ENCODE results near the gene MAPK10. TPM values are rescaled to one million over a fixed set of nuclear protein-coding genes. Genes with fewer than 3 reads are reported as not detected.

MAPK10 gene
- total RNA-seq, 1 experiment from 2014 or later: 0.79 TPM

DNA sequence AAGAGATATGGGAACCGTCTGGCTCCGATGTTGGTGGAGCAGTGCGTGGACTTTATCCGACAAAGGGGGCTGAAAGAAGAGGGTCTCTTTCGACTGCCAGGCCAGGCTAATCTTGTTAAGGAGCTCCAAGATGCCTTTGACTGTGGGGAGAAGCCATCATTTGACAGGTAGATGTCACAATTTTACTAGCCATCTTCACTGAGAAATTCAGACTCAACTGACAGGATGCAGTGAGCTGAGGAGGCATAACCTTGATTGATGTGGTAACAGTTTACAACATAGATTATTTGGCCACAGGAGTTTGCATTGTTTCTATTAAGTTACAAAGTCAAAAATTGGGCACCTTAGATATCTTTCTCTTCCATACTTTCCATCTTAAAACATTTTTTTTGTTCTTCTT, 417.7 kb downstream of the MAPK10 start:
- intact Hi-C loops (cut with micrococcal nuclease; ENCODE audit: unreplicated experiment): no loop called here
- peaks cover 8% of the 10 kb centered on the region for H3K4me1 Mint-ChIP-seq (ENCODE audit: low read depth, unreplicated experiment)
- CTCF ChIA-PET: no interaction called here

DNA sequence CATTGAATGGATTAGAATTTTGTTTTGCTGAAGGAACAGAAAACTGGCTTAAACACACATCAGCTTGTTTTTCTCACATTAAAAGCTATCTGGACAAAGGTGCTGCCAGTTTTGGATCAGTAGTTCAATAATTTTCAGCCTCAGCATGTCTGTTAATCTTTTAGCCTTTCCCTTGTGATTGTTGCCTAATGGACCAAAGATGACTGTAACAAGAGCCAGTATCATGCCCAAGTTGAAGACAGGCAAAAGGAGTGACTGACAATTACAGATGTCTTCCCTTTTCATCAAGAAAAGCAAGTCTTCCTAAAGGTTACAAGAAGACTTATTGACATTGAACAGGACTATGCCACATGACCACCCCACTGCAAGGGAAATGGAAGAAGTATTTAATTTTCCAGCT, 419.7 kb downstream of the MAPK10 start:
- DNase-seq: no peak
- H3K4me3 ChIP-seq (ENCODE audit: low read depth, low read length): no peak overlapping the region
- Mint-ChIP-seq H3K36me3 (ENCODE audit: insufficient read depth, unreplicated experiment) (no peaks in the 10 kb centered on the region), H3K27me3 (ENCODE audit: insufficient read depth, unreplicated experiment) (no peaks in the 10 kb centered on the region), H3K27ac (ENCODE audit: unreplicated experiment) (no peak overlapping the region), H3K4me3 (ENCODE audit: unreplicated experiment) (no peak overlapping the region), H3K9me3 (ENCODE audit: unreplicated experiment) (no peaks in the 10 kb centered on the region), H3K4me1 (ENCODE audit: low read depth, unreplicated experiment) (peaks cover 15% of the 10 kb centered on the region)
- BruUV-seq (replicated peaks): no TSS peak
- CTCF ChIA-PET: interaction anchor here (0.7 kb wide), 1 partner anchor 144 kb away, joined by 3 read pairs; no protein-coding TSS in a partner anchor
- POLR2A ChIA-PET: no interaction called here
- H3K27me3 ChIP-seq (replicated peaks; ENCODE audit: control insufficient read depth, insufficient read depth, low read length): no peaks in the 10 kb centered on the region
- TF ChIP-seq CTCF (IDR thresholded peaks at IDR 0.05; ENCODE audit: insufficient read depth in 1 of 2, low read depth in 1 of 2, low read length in 1 of 2, severe bottlenecking in 1 of 2, unreplicated experiment in 1 of 2): no peak
- no peaks in the 10 kb centered on the region for H3K9me3 ChIP-seq
- H3K4me1 ChIP-seq: no peaks in the 10 kb centered on the region
- intact Hi-C loops (cut with micrococcal nuclease; ENCODE audit: unreplicated experiment): no loop called here
- H3K36me3 ChIP-seq (ENCODE audit: control insufficient read depth, insufficient read depth, low read length): no peaks in the 10 kb centered on the region

More for the DNA sequence above, 417.7 kb downstream of the MAPK10 start:
- Histone ChIP-seq H3K36me3 (ENCODE audit: control insufficient read depth, insufficient read depth, low read length) (no peaks in the 10 kb centered on the region), H3K9me3 (no peaks in the 10 kb centered on the region), H3K4me3 (ENCODE audit: low read depth, low read length) (no peak overlapping the region), H3K27me3 (replicated peaks; ENCODE audit: control insufficient read depth, insufficient read depth, low read length) (no peaks in the 10 kb centered on the region), H3K4me1 (no peaks in the 10 kb centered on the region)
- POLR2A ChIA-PET: no interaction called here
- H3K27me3 Mint-ChIP-seq (ENCODE audit: insufficient read depth, unreplicated experiment): no peaks in the 10 kb centered on the region
- no peak overlapping the region for H3K4me3 Mint-ChIP-seq (ENCODE audit: unreplicated experiment)
- BruUV-seq (replicated peaks): no TSS peak
- H3K36me3 Mint-ChIP-seq (ENCODE audit: insufficient read depth, unreplicated experiment): no peaks in the 10 kb centered on the region
- no peaks in the 10 kb centered on the region for H3K9me3 Mint-ChIP-seq (ENCODE audit: unreplicated experiment)
- no peak overlapping the region for H3K27ac Mint-ChIP-seq (ENCODE audit: unreplicated experiment)
- DNase-seq: no peak
- no peak for TF ChIP-seq CTCF (IDR thresholded peaks at IDR 0.05; ENCODE audit: insufficient read depth in 1 of 2, low read depth in 1 of 2, low read length in 1 of 2, severe bottlenecking in 1 of 2, unreplicated experiment in 1 of 2)

Other genes with a start within 250 kb of the MAPK10 start
- 12.1 and 14.8 TPM in 2 replicates for gene PTPN13, start 234.3 kb upstream of the MAPK10 start, total RNA-seq (2022)